GM12873 (cell line): ENCODE results near the gene MID2.
A peak's percentile ranks its signal among the peaks of the same experiment; 100 is the strongest.

ENCODE experiments used
- CTCF ChIP-seq: IDR thresholded peaks from 2 replicates; pipeline ENCODE4 v1.5.1; 2012; ENCODE audit warnings: low read depth, mild to moderate bottlenecking, moderate library complexity, low read length, control low read depth; ENCODE audit not compliant: insufficient read depth; ENCODE audit errors: missing control alignments

MID2 gene

GRCh38 chrX:107825698-107826237, at the start of gene MID2:
Gene MID2 (plus strand): TSS chrX:107825866. CDS start chrX:107826427, 561 bp downstream.
- TF ChIP-seq CTCF = no peak

GRCh38 chrX:107776649-107777535, 48.8 kb upstream of the MID2 start:
- TF ChIP-seq CTCF = peak; percentile 73

- no peak for TF ChIP-seq CTCF
Measured at GRCh38 chrX:107777536-107777832, 48.2 kb upstream of the MID2 start, which contains the start of gene NCBP2L. Gene NCBP2L (plus strand): TSS chrX:107777733. CDS start chrX:107794221, 16,488 bp downstream.

- no peak for TF ChIP-seq CTCF
Measured at GRCh38 chrX:107780525-107780924, 45.1 kb upstream of the MID2 start.

- TF ChIP-seq CTCF = no peak
Measured at GRCh38 chrX:107787827-107788226, 37.8 kb upstream of the MID2 start.

GRCh38 chrX:107804427-107804826, 21.2 kb upstream of the MID2 start:
- TF ChIP-seq CTCF = no peak

GRCh38 chrX:107805179-107805578, 20.5 kb upstream of the MID2 start:
- no peak for TF ChIP-seq CTCF
